GM21529 (cell line): Measurements from ENCODE around the gene RAB31.

Source experiments
- ATAC-seq: cut with Tn5 transposase; IDR thresholded peaks from one replicate; pipeline ENCODE4 v1.9.1; 2021; ENCODE audit not compliant: unreplicated experiment

The RAB31 gene

GRCh38 chr18:9737006-9737405, 28.9 kb downstream of the RAB31 start:
- ATAC-seq = no peak

DNA sequence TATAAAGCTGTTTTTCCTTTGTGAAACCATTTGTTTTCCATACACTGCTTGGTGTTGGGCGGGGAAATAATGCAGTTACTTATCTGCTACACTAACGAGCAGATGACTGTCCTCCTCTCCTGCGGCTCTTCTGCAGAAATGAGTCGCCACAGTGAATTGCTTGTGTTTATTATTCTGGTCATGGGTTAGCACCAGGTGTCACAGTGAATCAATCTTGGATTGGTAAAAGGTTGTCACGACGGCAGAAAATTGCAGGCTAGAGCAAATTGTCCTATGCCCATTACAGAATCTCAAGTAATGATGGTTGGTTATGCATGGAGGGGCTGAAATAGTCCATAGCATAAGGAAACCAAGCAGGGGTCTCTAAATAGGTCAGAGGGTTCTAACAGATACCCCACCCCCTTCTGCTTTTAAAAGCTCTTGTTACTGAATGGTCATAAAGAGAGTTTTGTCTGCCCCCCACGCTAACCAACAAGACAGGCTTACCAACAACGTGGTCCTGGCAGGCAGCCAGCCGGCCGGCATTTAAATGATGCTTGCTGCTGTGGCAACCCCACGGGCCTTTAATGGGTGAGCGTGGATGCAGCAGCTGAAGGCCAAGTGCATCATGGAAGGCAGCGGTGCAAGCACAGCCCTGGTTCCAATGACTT, 29.5 kb downstream of the RAB31 start:
- ATAC-seq = no peak

DNA sequence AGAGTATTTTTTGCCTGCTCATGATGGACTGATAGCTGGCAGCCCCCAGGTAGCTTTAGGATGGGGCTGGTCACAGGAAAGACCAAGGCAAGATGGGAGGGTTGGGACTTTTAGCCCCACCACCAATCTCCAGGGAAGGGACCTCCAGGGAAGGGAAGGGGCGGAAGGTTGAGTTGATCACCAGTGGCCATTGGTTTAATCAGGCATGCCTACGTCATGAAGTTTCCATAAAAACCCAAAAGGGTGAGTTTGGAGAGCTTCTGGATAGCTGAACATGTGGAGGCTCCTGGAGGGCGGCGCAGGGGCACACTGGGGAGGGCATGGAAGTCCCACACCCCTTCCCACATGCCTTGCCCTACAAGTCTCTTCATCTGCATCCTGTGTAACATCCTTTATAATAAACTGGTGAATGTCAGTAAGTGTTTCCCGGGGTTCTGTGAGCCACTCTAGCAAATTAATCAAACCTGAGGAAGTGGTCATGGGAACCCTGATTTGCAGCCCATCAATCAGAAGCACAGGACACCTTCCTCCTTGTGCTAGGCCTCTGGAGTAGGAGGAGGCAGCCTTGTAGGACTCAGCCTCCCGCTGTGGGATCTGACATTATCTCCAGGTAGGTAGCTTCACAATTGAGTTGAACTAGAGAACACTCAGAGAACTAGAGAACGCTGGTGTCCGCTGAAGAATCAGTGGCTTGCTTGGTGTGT, 30.3 kb downstream of the RAB31 start:
- ATAC-seq = no peak

DNA sequence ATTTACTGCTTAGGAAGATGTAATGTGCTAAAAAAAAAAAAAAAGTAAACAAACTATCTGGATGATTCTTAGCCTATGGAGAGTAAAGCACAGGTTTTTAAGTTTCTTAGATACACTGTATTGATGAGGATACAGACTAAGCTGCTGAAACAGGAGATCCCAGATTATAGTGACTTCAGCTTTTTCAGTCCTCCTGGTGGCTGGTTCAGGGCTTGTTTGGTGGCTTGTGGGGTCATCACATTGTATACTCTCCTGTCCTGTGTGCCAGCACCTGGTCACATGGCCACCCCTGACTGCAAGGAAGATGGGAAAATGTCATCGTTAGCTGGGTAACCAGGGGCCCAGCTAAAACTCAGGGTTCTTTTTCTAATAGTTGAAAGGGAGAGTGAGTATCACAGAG, 31.4 kb downstream of the RAB31 start:
- ATAC-seq = no peak

GRCh38 chr18:9740071-9740470, 32.0 kb downstream of the RAB31 start:
- ATAC-seq = no peak

- ATAC-seq = no peak
Measured at GRCh38 chr18:9741406-9741792, 33.3 kb downstream of the RAB31 start.

DNA sequence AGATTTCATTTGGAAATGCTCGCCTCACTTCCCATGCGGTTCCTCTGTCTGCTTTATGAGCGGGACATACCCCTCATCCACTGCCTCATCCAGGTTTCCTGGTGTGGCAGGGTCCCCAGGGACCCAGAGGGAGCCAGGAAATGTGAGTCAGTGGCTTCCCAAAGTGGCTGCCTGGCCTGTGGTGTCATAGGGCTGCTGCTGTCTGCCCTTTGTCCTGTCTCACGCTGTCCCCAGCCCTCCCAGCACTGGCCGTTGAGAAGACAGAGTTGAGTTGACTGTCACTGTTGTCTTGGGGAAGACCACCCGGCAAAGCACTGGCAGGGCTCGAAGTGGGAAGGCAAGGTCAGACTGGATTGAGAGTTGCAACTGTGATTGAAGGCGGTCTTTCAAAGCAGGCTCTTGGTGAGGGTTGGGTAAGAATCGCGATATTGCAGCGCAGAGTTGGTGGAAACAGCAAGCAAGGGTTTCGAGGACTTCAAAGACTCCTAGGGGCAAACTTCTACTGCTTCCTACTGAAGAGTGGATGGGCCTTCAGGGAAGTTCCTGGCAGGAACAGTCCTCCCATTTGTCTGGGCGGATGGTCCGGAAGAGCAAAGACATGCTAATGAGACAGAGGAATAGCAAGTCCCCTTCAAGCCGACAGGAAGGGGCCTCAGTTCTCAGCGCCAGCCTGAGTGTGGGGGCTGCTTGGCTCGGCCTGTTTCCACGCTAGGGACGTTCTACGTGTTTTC, 33.9 kb downstream of the RAB31 start:
- ATAC-seq = no peak

DNA sequence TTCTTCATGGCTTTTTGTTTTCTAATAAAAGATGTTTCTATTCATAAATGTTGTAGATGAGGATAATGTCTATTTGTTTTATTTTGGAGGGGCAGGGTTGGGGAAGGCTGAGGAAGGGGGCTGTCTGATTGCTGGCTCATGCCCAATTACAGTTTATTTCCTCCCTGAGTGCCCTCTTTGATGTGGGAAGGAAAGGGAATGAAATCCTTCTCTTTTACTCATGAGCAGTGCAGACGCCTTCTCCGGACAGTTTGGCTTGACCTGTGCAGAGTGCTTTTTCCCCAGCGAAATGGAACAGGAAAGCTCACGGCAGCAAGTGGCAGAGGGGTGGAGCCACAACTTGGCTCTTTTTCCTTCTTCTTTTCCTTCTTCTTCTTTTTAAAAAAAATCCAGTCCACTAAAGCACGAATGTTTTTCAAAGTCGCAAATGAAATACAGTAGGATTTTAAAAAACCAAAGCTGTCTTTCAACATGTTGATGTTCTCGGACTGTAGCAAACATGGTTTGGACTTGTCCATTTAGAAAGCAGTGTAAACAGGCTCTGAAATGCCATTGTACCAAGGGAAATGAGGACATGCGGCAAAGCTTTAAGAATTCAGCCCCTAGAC, 34.5 kb downstream of the RAB31 start:
- no peak for ATAC-seq

DNA sequence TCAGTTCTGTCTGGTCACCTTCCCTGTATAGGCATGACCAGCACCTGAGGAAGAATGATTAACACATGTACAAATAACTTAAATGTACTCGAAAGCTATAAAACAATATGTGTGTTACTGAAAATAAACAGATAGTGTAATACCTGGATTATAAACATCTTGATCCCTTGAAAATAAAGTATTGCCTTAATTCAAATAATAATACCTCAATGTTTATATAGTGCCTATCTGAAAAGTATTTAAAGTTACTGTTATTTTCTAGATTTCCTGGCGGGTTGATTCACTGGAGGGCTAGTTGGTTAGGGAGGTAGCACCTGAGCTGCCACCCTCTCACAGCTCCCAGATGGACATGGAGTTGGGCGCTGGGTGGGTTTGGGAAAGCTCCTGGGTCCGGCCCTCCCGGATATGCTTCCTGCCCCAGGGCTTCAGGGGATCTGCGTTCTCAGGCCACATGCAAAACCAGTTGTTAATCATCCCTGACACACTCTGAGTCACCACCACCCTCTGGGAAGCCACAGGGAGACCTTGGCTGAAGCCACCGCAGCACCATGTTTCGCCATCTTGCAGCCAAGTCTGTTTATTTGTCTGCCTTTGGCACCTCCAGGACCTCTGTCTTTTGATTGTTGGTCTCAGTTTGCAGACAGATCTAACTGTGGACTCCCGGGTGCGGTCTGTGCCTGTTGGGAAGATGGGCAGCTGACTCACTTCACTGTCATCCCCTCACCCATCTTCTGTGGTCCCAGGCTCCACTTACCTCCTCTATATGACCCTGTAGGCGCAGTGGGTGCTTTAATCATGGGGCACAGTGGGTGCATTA, 35.3 kb downstream of the RAB31 start:
- no peak for ATAC-seq

GRCh38 chr18:9746958-9747357, 38.9 kb downstream of the RAB31 start:
- no peak for ATAC-seq

DNA sequence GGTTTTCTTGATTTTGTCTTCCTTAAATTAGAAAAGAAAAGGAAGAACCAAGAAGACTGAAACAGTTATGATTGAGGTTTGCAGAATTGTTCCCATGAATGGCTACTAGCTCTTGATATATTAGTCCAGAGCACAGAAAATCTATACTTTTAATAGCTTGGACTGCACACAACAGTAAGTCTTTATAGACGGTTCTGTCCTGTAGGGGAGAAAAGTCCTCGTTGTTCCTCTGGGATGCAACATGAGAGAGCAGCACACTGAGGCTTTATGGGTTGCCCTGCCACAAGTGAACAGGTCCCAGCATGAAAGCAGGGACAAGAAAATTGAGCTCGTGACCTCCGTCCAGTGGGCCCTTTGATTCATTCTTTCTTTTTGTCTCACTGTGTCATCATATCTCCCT, 41.5 kb downstream of the RAB31 start:
- no peak for ATAC-seq

DNA sequence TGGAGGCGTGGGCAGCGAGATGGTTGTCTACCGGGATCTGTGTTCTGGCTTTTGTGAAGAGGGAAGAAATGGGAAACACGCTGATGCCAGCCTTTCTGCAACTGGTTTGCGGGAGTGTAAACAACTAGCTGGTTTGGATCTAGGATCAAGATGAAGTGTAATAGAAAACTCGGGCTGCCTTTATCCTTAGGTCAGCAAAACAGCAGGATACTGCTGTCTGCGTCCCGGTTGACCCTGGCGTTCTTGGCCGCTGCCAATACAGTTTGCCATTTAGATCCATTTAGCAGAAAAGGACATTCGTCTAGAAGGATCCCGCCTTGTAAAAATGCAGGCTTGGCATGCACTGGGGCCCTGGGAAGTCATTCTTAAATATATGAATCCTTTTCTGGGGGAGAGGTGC, 42.0 kb downstream of the RAB31 start:
- ATAC-seq = no peak

DNA sequence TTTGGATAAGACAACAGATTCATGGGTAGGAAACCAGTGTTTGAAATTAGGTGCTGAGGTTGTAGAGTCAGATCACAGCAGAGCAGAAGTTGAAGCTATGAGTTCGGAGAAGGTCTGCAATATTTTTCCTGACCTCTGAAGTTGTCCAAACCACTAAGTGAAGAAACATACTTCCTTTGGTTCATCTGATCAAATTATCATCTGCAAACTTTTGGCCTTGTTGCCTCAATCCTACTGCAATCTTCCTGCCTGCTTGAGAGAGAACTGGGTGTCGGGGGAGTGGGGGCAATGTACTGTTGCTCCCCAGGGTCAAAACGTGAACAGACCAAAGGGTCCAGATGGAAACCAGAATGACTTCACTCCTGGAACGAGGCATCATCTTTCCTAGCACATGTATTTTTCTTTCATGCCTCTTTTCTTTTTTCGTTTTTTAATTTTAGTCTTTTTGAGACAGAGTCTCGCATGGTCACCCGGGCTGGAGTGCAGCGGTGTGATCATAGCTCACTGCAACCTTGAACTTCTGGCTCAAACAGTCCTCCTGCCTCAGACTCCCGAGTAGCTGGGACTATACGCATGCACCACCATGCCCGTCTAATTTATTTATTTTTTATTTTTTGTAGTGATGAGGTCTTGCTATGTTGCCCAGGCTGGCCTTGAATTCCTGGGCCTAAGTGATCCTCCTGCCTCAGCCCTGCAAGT, 42.7 kb downstream of the RAB31 start:
- no peak for ATAC-seq

- ATAC-seq = no peak
Measured at GRCh38 chr18:9751371-9752031, 43.4 kb downstream of the RAB31 start.

GRCh38 chr18:9753846-9754245, 45.7 kb downstream of the RAB31 start:
- ATAC-seq = no peak

- no peak for ATAC-seq
Measured at GRCh38 chr18:9755110-9755509, 47.0 kb downstream of the RAB31 start.

- ATAC-seq = no peak
Measured at GRCh38 chr18:9755615-9756014, 47.5 kb downstream of the RAB31 start.

DNA sequence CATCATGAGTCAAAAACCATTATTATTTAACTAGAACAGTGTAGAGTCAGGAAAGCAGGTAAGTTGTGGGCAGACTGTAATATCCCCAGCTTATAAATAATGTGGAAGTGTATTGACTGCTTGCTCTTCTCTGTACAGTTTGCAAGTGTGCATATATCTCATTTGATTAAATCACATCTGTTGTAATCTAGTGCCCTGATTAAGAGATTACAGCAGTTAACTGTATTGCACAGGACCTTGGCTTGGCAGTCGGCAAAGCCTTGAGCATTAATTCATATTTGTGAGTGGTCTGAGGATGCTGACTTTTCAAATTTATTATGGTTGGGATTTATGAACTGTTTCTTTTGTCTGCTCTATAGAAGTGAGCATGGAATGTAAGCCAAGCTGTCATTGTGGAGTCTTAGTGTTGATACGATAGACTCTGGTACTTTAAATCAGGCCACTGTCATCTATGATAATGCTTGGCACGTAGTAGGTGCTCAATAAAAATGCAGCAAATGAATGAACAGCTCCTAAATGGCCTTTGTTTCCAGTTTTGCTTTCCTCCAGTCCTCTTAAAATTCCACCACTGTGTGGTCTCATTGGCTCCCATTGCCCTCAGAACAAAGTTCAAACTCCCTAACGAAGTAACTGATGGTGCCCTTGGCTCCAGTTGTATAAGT, 48.3 kb downstream of the RAB31 start:
- no peak for ATAC-seq

DNA sequence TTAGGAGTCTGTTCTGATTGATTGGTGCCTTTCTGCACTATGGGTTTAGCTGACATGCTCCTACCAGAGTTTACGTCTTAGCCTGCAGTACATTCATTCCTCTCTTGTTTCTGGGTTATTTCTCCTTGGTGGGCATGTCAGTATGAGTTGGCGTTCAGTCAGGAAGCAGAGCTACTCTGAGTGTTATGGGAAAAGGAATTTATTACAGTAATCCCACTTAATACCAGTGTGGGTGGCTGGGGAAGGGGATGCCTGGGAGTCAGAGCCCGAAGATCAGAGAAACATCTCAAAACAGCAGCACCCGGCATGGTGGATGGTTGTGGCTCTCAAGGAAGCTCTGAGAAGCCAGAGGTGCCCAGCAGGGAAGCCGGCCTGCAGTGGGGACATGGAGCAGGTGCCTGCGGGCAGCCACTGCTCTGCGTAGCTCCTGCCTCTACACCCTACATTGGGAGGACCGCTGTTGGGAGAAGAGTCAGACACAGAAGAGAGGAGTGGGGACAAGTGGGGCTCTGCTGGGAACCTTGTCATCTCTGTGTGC, 48.9 kb downstream of the RAB31 start:
- ATAC-seq = no peak
